HL-60/S4 treated with phorbol 12-myristate 13-acetate at 8.2 ng/mL for 4 days and 3 days (cell line): Measurements from ENCODE around the gene CAPN15.

Source experiments
- in situ Hi-C: fragments of 300-500 bp; cut with MboI; formaldehyde crosslinking; loops from 2 replicates; pipeline ENCODE4 v1.15.0; 2022; ENCODE audit warnings: low sequenced_read_pairs

The CAPN15 gene

DNA sequence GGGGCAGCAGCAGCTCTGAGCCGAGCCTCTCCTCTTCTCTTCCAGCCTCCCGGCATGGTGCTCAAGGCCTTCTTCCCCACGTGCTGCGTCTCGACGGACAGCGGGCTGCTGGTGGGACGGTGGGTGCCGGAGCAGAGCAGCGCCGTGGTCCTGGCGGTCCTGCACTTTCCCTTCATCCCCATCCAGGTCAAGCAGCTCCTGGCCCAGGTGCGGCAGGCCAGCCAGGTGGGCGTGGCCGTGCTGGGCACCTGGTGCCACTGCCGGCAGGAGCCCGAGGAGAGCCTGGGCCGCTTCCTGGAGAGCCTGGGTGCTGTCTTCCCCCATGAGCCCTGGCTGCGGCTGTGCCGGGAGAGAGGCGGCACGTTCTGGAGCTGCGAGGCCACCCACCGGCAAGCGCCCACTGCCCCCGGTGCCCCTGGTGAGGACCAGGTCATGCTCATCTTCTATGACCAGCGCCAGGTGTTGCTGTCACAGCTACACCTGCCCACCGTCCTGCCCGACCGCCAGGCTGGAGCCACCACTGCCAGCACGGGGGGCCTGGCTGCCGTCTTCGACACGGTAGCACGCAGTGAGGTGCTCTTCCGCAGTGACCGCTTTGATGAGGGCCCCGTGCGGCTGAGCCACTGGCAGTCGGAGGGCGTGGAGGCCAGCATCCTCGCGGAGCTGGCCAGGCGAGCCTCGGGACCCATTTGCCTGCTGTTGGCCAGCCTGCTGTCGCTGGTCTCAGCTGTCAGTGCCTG, 46.7 kb downstream of the CAPN15 start:
- in situ Hi-C loops, result no loop called here

DNA sequence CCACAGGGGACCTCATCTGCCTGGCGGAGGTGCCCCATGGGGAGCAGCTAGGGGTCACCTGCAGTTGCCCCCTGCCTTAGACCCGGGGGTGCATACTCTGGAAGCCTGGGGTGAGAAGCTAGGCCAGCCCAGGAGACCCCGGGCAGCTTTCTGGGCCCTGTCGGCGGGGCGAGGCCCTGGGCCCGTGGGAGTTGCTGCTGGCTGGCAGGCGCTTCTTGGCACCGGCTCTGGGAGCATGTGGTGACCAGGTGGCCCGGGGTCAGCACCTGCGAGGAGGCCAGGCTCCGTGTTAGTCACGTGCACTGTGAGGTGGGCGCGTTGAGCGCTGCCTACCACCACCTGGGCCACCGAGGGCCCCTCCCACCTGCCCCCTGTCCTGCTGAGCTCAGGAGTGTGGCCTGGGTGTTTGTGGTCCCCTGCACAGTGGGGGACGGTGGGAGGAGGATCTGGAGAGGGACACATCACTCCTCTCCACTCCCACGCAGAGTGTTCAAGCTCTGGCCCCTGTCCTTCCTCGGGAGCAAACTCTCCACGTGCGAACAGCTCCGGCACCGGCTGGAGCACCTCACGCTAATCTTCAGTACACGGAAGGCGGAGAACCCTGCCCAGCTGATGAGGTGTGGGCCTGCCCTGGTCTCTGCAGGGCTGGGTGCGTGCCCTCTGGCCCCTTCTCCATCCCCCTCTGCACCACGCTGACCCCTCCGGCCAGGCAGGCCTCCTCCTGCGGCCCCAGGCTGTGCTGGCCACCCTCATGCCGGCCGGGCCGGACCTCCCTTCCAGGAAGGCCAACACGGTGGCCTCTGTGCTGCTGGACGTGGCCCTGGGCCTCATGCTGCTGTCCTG, 48.1 kb downstream of the CAPN15 start:
- in situ Hi-C loops, result no loop called here

DNA sequence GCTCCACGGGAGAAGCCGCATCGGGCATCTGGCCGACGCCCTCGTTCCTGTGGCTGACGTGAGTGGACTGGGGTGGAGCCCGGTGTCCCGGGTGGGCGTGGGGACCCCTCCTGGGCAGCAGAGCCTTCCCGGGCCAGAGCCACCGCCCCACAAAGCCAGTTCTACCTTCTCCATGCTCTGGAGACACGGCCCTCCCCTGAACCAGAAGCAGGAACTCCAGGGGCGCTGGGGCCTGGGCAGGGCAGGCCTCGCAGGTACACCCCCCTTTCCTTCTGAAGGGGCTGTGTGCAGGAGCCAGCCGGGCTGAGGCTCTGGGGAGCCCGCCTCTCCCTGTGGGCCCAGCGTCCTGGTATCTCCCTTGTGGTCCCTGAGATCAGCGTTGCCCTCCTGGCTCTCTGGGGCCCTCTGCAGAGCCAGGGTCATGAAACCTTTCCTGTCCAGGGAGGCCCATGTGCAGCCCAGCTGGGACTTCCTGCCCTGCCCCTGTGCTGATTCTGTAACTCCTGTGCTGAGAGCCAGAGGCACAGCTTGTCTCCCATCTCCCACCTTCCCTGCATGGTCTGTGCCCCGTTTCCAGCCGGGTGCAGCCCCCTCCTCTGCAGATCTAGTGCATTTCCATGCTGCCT, 48.8 kb downstream of the CAPN15 start:
- in situ Hi-C loops, result no loop called here

DNA sequence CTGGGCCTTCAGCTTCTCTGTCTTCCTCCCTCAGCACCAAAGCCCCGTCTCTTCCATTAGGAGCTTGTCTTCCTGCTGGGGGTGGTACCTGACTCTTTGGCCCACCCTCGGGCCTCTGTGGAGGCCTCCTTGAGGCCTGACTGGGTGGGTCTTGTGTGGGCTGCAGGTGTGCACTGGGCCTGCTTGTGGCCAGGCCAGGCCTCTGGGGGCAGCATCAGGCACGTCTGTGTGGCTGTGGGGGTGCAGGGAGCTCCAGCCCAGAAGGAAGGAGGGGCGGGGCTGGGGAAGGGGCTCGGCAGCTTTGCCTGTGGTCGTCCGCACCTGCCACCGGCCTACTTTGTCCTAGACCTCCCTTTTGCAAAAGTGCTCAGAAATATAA, 49.3 kb downstream of the CAPN15 start:
- in situ Hi-C loops, result no loop called here

DNA sequence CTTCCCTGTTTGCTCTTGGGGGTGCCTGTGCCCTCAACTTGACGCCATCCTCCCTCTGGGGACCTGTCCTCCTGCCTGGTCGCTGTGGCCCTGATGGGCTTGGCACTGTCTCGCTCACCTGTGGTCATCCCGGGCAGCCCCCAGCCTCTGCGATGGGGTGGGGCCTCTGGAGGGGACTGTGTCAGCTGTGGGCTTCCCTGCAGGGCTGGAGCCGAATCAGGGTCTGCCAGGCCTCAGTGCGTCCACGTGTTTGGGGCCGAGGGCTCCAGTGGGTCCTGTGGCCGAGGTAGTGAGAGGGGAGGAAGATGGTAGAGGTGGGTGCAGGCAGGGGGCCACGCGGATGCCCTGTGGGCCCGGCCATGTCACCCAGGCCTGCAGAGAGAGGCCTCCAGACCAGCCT, 50.3 kb downstream of the CAPN15 start:
- in situ Hi-C loops, result no loop called here

DNA sequence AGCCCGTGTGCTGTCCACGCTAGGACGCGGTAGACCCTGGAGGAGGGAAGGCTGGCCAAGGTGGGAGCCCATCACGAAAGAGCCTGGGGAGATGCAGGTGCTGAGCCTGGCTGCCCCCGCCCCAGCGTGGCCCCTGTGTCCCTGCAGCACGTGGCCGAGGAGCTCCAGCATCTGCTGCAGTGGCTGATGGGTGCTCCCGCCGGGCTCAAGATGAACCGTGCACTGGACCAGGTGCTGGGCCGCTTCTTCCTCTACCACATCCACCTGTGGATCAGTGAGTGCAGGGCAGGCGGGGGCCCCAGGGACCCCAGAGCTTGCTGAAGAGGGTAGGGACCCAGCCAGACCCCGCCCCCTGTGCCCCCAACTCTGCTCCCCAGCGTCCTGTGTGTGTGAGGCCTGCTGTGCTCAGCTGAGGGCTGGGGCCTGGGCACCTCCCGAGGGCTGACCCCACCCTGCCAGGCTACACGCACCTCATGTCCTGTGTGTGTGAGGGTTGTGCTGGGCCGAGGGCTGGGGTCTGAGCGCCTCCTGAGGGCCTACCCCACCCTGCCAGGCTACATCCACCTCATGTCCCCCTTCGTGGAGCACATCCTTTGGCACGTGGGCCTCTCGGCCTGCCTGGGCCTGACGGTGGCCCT, 50.8 kb downstream of the CAPN15 start:
- in situ Hi-C loops, result no loop called here

DNA sequence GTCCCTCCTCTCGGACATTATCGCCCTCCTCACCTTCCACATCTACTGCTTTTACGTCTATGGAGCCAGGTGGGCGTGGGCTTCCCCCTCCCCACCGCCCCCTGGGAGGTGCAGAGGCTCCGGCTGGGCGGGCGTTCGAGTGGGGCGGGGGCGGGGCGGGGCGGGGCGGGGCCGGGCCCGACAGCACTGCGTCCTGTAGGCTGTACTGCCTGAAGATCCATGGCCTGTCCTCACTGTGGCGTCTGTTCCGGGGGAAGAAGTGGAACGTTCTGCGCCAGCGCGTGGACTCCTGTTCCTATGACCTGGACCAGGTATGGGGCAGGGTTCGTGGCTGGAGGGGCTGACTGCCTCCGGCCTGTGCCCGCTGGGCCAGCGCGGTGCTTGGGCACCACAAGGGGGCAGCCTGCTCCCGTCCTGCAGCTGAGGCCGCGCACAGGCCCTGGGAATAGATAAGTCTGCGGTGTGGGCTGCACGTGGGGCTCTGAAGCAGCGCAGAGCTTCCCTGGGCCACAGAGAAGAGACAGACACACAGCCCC, 51.4 kb downstream of the CAPN15 start:
- in situ Hi-C loops, result no loop called here

DNA sequence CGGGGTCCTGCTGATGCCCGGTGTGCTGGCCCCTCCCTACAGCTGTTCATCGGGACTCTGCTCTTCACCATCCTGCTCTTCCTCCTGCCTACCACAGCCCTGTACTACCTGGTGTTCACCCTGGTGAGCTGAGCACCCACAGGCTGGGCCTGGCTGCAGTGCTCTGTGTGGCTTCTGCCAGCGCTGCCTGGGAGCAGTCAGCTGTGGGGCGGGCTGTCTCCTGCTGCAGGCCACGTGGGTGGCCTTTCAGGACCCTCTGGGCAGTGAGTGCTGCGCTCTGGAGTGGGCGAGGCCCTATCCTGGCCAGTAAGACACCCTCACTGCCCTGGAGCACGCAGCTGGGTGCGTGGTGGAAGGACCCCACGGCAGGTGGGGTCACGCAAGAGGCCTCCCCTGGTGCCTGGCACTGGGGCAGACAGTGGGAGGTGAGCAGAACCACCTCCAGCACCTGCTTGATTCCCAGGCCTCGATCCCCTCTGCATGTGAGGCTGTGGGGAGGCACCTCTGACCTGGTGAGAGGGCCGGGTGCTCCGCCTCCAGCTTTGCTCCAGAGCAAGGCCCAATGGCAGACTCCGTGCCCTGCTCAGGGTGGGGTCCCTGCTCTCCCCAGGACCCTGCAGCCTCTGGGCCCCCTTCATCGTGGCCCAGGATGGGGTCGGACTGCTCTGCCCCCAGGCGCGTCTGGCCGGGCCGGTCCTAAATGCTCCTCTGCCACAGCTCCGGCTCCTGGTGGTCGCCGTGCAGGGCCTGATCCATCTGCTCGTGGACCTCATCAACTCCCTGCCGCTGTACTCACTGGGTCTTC, 52.8 kb downstream of the CAPN15 start:
- in situ Hi-C loops, result no loop called here

DNA sequence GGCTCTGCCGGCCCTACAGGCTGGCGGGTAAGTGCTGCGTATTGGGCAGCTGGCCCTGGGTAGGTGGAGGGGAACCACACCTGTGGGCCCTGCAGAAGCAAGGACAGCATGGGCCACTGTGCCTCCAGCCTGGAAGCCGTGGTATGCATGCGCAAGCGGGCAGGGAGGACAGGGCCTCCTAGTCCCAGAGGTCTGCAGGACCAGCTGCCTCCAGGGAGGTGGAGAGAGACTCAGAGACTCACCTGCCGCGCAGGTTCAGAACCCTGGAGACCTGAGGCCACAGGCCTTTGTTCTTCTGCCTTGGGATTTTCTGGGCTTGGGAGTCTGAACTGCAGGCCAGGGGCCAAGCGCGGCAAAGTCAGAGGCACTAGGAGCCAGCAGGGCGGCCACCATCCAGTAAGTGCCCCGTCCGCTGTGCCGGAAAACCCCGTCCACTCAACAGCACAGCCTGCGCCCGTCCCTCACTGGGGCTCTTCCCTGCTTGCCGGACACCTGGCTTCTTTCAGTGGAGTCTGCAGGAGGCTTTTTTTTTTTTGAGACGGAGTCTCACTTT, 53.5 kb downstream of the CAPN15 start:
- in situ Hi-C loops, result no loop called here

DNA sequence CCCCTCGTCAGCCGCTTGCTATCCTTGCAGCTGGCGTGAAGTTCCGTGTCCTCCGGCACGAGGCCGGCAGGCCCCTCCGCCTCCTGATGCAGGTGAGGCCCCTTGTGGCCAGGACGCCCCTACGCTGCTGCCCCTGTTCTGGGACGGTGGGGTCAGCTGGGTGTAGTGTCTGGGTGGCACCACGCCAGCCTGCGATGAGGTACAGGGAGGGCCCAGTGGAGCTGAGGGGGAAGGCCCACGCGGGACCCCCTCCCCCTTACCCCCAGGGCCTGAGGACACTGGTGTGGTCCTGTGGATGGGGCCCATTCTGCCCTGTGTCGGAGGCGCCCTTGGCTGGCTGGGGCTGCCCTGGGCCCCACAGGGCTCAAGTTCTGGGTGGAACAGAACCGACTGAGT, 54.7 kb downstream of the CAPN15 start:
- in situ Hi-C loops, result no loop called here

DNA sequence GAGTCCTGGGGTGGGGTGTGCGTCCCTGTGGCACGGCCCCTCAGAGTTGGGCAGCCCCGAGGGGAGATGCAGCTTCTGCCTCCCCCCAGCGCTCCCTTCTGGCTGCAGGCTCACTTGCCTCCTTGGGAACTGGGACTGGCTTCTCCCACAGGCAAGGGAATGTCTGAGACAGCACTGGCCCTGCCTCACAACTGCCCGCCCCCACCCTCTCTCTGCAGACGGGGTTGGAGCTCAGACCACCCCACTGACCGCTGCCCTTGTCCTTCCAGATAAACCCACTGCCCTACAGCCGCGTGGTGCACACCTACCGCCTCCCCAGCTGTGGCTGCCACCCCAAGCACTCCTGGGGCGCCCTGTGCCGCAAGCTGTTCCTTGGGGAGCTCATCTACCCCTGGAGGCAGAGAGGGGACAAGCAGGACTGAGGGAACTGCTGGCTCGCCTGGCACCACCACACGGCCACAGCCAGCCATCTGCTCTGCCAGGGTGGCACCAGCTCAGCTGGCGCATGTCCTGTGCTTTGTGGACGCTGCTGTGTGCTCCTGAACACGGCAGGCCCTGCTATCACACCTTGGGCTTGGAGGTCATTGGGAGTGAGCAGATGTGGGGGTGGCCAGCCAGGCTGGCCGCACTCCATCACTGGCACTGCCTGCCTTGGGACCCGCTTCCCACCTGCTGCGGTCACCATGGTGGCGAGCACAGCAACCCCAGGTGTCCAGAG, 55.3 kb downstream of the CAPN15 start:
- in situ Hi-C loops, result no loop called here

DNA sequence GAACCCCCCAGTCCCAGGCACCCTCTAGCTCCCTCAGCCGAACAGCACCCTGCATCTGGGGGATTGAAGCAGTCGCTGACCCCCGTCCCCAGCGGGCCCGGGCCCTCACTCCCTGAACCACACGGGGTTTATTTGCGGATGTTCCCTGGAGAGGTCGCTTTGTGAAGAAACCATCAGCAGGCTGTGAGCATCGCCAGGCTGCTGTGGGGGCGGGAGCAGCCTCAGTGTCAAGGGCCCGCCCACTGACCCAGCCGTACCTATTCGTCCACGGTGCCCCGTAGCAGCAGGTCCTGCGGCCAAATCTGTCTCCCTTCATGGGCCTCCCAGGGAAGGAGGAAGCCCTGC, 55.9 kb downstream of the CAPN15 start:
- in situ Hi-C loops, result no loop called here

DNA sequence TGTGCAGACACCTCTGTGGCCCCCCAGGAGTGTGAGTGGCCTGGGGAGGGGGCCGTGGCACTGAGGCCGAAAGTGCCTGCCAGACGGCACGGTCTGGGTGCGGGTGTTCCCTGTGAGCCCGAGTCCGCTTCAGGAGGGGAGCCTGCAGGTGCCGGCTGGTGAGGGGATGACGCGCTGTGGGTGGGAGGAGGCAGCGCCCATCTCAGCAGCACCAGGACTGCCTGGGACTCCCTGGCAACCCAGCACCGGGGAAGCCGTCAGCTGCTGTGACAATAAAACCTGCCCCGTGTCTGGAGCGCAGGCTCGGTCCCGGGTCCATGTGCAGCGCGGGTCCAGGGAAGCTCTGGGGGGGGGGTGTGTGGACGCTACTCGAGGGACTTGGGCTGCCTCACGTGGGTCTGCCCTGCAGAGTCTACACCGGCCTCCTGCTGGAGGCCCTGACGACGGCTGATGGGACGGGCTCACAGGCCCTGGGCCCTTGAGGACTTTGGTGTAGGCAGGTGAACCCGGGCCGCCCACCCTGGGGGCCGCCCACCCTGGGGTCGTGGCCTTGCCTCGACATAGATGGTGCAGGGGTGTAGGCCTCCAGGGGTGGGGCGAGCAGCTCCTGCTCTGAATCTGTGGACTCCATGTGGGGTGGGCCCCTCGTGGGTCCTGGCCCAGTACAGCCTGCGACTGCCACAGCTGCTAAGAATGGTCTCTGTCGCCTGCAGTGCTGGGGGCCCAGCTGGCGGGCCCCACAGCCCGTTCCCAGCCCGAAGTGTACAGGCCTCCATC, 56.5 kb downstream of the CAPN15 start:
- in situ Hi-C loops, result no loop called here

DNA sequence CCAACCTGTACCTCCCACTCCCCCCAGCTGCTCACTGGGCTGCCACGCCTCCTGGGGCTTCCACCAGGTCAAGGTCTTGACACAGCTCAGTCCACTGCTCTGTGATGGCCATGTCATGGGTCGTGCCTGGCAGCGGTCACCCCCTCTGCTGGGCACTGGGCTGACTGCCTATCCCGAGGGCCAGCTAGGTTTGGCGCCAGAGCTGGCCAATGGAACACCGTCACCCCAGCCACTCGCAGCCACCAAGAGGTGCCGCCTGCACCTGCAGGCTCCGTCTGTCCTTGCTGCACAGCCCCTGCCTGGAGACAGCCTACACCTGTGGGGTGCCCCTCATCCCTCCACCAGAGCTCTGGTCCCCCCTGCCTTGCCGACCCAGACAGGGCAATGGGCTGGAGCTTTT, 57.8 kb downstream of the CAPN15 start:
- in situ Hi-C loops, result no loop called here

DNA sequence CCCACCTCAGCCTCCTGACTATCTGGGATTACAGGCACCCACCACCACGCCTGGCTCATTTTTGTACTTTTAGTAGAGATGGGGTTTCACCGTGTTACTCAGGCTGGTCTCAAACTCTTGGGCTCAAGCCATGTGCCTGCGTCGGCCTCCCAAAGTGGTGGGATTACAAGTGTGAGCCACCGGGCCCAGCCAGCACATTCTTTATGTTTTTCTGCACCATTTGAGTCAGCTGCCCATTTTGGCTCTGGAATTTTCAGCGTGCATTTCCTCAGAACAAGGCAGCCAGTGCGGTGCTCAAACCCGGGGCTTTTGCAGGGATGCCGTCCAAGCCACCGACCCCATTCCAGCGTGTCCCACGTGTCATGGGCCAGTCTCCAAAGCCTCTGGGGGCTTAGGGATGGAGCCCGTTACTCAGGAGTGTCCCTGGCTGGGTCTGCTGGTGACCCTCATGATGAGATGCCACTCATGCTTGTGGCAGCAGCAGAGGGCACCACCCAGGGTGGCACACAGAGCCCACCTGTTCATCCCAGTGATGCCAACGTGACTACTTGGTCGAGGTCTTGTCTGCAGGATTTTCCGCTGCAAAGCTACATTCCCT, 58.6 kb downstream of the CAPN15 start:
- in situ Hi-C loops, result no loop called here

DNA sequence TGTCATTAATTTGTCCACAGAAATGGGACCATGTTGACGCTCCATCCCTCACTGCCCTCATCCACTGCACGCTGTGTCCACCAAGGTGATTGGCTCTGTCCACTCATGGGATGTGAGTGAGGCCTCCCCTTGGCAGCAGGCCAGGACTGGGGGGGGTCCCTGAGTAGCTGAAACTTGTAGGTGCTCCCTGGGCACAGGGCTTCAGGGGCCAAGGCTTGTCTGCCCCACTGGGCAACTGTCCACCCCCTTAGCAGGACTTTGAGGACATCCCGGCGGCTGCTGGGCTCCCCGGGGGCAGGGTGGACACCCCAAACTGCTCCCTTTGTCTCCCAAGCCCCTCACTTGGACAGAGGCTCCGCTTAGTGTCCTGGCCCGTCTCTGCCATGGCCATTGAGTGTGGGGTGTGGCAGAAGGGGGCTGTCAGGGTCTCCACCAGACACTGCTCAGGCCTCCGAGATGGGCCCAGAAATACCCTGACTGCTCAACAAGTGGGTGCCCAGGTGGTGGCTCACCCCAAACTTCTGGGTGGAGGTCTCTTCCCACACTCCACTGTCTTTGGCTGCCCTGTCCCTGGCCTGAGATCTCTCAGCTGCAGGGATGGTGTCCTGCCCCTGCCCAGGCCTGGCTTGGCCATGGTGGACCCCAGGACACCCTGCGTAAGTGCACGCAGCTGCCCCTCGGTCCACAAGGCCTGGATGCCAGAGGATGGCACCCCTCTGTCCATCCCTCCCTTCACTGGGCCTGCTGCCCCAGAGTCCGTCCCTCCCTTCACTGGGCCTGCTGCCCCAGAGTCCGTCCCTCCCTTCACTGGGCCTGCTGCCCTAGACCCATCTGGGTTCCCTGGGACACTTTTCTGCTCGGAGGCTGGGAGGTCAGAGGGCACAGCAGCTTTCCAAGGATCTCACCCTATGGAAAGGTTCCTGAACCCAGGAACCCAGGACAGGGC, 59.4 kb downstream of the CAPN15 start:
- in situ Hi-C loops, result no loop called here

DNA sequence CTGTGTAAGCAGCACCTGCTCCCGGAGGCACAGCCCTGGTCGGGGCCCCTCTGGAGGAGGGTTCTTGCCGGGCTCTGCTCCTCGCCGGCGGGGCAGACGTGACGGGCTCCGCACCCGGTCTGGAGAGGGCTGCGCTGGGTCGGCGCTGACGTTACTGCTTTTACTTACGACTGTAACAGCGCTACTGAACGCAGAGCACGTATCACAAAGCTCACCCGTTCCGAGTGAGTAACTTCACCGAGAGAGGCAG, 61.1 kb downstream of the CAPN15 start:
- in situ Hi-C loops, result no loop called here
